ENCODE measurements around the gene FRYL. TPM values are rescaled to one million over a fixed set of nuclear protein-coding genes. Genes with fewer than 3 reads are reported as not detected.

The FRYL gene
- total RNA-seq, 1 donor from 2014 or later = 50.0 TPM

DNA sequence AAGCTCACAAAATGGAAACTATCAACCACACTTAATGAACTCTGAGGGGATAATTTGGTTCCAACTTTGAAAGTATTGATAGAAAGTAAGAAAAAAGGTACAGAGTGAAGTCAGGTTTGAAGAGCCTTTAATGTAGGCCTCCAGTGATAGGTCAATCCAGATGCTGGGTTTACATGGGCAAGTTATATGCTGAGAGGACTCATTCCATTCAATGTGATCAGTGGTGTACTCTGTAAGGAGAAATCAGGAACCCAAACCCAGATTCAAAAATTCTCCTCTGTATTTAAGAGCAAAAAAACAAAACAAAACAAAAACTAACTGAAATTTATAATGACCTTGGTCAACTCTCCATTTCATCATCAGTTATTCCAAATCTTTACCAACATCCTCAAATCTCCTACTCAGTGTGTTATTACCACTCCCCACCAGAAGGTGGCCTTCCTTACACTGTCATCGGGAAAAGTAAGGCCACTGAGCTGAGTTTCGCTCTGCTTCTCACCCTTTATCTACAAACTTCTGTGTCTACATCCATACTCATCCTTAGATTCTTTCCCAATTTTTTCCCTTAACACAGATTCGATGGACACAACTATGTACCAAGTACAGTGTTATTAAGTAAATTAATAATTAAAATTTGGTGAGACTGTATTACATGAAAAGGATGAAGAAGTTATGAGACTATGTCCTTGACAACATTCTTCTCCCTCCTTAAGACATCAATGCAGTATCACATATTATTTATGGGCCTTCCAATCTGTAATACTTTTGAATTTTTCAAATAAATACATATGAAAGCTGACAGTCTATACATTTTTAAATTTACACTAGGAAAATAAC is 201.7 kb downstream of the FRYL start:
- Mint-ChIP-seq H3K4me1 (ENCODE audit: unreplicated experiment) (no peaks in the 10 kb centered on the region), H3K4me3 (no peak overlapping the region), H3K36me3 (peaks cover 7% of the 10 kb centered on the region), H3K27ac (no peak overlapping the region), H3K9me3 (no peaks in the 10 kb centered on the region), H3K27me3 (no peaks in the 10 kb centered on the region)
- TF ChIP-seq, protein P1, sequence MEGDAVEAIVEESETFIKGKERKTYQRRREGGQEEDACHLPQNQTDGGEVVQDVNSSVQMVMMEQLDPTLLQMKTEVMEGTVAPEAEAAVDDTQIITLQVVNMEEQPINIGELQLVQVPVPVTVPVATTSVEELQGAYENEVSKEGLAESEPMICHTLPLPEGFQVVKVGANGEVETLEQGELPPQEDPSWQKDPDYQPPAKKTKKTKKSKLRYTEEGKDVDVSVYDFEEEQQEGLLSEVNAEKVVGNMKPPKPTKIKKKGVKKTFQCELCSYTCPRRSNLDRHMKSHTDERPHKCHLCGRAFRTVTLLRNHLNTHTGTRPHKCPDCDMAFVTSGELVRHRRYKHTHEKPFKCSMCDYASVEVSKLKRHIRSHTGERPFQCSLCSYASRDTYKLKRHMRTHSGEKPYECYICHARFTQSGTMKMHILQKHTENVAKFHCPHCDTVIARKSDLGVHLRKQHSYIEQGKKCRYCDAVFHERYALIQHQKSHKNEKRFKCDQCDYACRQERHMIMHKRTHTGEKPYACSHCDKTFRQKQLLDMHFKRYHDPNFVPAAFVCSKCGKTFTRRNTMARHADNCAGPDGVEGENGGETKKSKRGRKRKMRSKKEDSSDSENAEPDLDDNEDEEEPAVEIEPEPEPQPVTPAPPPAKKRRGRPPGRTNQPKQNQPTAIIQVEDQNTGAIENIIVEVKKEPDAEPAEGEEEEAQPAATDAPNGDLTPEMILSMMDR (conservative IDR thresholded peaks at IDR 0.05) = peak; percentile 92
- DNase-seq (ENCODE audit: extremely low spot score, unreplicated experiment) = no peak

DNA sequence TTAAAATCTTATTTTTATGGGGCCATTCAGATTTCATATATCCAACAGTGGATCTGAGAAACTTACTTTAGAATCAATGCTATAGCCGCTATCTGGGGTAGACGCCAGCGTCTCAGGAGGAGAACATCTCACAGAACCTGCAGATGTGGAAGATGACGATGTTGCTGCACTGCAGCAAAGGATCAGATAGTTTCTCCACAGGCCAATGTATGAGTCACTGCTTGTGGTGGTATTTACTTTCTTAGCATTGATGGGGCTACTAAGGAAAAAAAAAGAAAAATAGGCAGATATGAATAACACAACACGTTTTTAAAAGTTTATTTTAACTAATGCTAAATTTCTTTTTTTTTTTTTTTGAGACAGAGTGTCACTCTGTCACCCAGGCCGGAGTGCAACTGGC is 204.1 kb downstream of the FRYL start:
- Mint-ChIP-seq H3K27me3 (no peaks in the 10 kb centered on the region), H3K4me1 (ENCODE audit: unreplicated experiment) (no peaks in the 10 kb centered on the region), H3K4me3 (no peak overlapping the region), H3K9me3 (no peaks in the 10 kb centered on the region), H3K27ac (no peak overlapping the region), H3K36me3 (peaks cover 7% of the 10 kb centered on the region)
- TF ChIP-seq, protein P1 (conservative IDR thresholded peaks at IDR 0.05) = no peak
- no peak for DNase-seq (ENCODE audit: extremely low spot score, unreplicated experiment)

DNA sequence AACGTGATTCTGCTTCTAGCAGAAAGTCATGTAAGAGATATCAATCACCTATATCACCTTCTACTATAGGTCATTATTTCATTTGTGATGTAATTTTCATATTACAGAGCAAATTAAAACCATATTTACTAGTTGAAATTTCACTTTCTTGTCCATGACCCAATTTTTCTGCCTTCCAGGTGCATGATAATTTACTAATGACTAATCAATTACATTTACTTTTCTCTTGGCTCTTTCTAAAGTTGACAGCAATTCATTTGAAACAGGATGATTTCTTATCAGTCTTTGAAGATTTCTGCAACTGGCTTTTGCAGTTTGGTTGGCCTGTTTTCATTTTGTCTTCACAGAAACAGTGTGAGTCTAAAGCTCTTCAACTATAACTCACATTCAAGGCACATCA is 208.6 kb downstream of the FRYL start:
- H3K9me3 Mint-ChIP-seq = no peaks in the 10 kb centered on the region
- TF ChIP-seq, protein P1 (conservative IDR thresholded peaks at IDR 0.05) = no peak
- H3K4me1 Mint-ChIP-seq (ENCODE audit: unreplicated experiment) = no peaks in the 10 kb centered on the region
- peaks cover 7% of the 10 kb centered on the region for H3K36me3 Mint-ChIP-seq
- H3K4me3 Mint-ChIP-seq = no peak overlapping the region
- no peak for DNase-seq (ENCODE audit: extremely low spot score, unreplicated experiment)
- H3K27me3 Mint-ChIP-seq = no peaks in the 10 kb centered on the region
- no peak overlapping the region for H3K27ac Mint-ChIP-seq

DNA sequence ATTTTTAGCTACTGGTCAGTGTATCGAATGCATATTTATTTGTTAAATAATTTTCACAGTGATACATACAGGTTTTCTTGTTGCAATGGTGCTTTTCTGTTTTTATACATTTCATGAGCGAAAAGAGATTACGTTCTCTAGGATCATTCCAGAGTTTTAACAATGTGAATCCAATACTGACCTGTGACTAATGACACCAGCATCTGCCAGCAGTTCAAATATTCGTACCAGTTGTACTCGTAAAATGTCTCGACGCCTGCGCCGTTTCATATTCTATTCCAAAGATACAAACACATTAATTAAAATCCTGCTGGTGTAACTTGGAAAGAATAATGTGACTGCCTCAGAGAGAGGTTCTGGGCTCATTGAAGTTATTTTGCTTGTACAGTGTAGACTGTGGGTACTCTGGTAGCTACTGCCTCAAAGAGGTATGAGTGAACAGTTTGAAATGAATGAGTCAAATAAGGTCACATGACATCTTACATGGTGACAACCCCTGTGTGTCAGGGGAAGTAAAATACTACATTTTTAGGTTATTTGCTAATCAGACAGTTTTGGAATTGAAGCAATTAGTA is 209.3 kb downstream of the FRYL start:
- DNase-seq (ENCODE audit: extremely low spot score, unreplicated experiment) = no peak
- TF ChIP-seq, protein P1 (conservative IDR thresholded peaks at IDR 0.05) = no peak
- Mint-ChIP-seq H3K9me3 (no peaks in the 10 kb centered on the region), H3K27ac (no peak overlapping the region), H3K36me3 (peaks cover 7% of the 10 kb centered on the region), H3K27me3 (no peaks in the 10 kb centered on the region), H3K4me3 (no peak overlapping the region), H3K4me1 (ENCODE audit: unreplicated experiment) (no peaks in the 10 kb centered on the region)

DNA sequence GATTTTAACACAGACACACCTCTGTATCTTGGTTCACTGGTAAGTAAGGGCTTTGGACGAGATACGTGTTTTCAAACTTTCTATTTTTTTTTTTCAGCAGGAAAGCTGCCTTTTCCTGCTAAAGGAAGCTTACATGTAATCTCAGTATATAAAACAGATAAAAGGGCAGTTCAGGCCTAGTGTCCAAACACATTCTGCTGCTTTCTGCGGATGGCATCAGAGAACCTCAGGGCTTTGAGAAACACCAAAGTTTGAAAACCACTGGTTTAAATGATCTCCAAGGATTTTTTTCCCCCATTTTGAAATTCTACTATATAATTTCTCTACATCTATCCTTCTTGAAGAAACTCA is 214.1 kb downstream of the FRYL start:
- H3K4me1 Mint-ChIP-seq (ENCODE audit: unreplicated experiment) = no peaks in the 10 kb centered on the region
- H3K4me3 Mint-ChIP-seq = no peak overlapping the region
- DNase-seq (ENCODE audit: extremely low spot score, unreplicated experiment) = no peak
- no peaks in the 10 kb centered on the region for H3K9me3 Mint-ChIP-seq
- TF ChIP-seq, protein P1 (conservative IDR thresholded peaks at IDR 0.05) = no peak
- H3K27me3 Mint-ChIP-seq = no peaks in the 10 kb centered on the region
- H3K27ac Mint-ChIP-seq = no peak overlapping the region
- peaks cover 3% of the 10 kb centered on the region for H3K36me3 Mint-ChIP-seq
